ENCODE data around the gene MYL3.
"Not testable (repeated sequence)": the region's sequence is repeated elsewhere in the genome, so short reads cannot be mapped to it uniquely, and the experiment has no call there.

Gene MYL3

DNA sequence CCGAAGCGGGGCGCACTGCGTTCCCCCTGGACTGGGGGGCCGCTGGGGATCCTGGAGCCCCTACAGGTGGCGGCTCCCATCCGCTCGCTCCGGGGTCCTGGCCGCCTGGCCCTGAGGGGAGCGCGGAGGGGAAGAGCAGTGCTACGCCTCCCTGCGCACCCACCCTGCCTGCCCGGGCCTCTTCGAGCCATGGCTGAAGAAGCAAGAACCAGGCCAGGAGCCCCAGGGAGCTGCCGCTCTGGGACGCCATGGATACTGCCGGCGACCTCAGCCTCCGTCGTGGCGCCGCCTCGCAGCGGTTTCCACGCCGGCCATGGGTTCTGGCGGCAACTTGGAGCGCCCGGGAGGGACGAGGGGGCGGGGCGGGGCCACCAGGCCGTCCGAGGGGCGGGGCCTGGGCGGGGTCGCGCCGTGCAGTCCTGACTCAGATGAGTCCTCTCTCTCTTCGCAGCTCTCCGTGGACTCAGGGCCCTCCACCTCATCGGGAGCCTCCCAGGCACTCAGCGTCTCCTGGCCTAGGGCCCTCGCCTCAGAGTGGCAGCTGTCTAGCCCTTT lies 50.9 kb downstream of the MYL3 start:
- H3K27ac ChIP-seq, result no peak overlapping the region
- TF ChIP-seq CTCF (IDR thresholded peaks at IDR 0.05) (no peak), ZFX (IDR thresholded peaks at IDR 0.05; ENCODE audit: borderline replicate concordance) (no peak)

DNA sequence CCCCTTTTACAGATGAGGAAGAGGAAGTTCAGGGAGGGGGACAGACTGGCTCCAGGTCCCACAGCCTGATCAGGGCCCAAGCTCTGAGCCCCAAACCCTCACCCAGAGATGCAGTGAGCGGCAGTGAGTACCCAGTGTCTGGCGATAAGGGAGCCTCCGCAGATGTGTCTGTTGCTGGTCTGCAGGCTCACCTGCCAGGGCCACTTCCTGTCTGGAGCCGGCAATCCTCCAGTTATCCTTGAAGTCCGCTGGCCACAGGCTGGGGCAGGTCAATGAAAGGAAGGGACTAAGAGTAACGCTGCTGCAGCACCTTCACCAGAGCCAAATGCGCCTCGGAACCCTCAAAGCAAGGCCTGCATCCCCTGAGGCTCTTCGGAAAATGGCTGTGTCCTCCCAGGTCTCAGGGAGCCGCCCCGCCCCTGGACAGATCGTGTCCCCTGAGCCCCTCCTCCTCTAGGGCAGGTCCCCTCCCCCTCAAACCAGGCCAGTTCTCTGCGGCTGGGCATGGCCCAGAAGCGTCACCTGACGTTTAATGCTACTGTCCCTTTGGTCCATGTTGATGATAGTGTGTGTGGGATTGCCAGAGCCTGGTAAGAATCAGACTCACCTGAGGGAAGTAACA lies 51.5 kb downstream of the MYL3 start:
- TF ChIP-seq ZFX (IDR thresholded peaks at IDR 0.05; ENCODE audit: borderline replicate concordance) (no peak), CTCF (IDR thresholded peaks at IDR 0.05) (no peak)
- no peak overlapping the region for H3K27ac ChIP-seq

DNA sequence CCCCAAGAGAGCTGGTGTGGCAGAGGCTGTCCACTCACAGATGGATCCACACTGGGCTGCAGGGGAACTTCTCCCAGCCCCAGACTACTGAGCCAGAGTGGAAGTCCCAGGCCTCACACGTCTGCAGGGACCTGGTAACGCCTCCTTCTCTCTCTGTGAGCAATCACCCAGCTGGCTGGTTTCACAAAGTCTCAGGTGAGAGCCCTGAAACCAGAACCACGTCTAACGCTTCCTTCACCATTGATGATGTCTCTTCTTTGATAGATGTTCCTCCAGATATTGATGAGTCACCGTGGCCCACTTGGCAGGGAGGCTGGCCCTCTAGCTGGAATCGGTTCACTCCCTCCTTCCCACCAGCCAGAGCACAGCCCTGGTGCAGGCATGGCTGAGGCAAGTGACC lies 54.5 kb downstream of the MYL3 start:
- not testable (repeated sequence) for H3K27ac ChIP-seq

All from 22Rv1 (cell line).